HAP-1 (cell line): ENCODE measurements around the gene PLOD3.

Experiments
- DNase-seq, 2 experiments: peaks; one replicate each; pipeline ENCODE4 v3.0.0-alpha.2; 2016 to 2020; ENCODE audit warnings: low spot score in 2 of 2
- H3K27me3 ChIP-seq: fragments of 250-450 bp; sonication (Bioruptor Pico); 2 replicates; pipeline ENCODE4 v1.5.1; 2020; ENCODE audit warnings: low read depth, mild to moderate bottlenecking, moderate library complexity
- H3K36me3 ChIP-seq: fragments of 250-450 bp; sonication (Bioruptor Pico); replicated peaks from 2 replicates; pipeline ENCODE4 v1.5.1; 2020; ENCODE audit warnings: mild to moderate bottlenecking
- H3K4me1 ChIP-seq: fragments of 250-450 bp; sonication (Bioruptor Pico); 2 replicates; pipeline ENCODE4 v1.5.1; 2020; ENCODE audit warnings: mild to moderate bottlenecking
- H3K4me3 ChIP-seq: fragments of 250-450 bp; sonication (Bioruptor Pico); 2 replicates; pipeline ENCODE4 v1.5.1; 2020; ENCODE audit warnings: mild to moderate bottlenecking, moderate library complexity
- H3K9me3 ChIP-seq: fragments of 250-450 bp; sonication (Bioruptor Pico); 2 replicates; pipeline ENCODE4 v1.5.1; 2020; ENCODE audit warnings: mild to moderate bottlenecking, moderate library complexity
- in situ Hi-C: fragments of 300-500 bp; cut with MboI; formaldehyde crosslinking; loops from 3 replicates; pipeline ENCODE4 v1.14.3; 2020; ENCODE audit warnings: low sequenced_read_pairs, inconsistent platforms, mixed read lengths

PLOD3 gene

DNA sequence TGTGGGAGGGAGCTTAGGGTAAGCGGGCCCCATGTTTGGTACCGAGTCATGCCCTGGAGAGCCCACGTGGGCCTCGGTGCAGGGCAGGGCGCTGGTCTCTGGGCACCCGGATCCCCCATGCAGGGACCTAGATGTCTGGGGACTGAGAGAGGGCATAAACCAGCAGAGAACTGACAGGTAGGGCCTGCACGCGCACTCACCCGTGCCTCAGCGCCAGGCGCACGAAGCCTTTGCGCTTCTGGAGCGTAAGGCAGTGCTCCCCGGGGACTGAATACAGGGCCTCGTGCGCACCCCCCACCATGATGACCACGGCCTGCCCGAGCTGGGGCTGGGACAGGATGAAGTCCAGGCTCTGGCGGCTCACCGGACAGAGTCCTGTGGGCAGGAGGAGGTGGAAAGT, 19.4 kb downstream of the PLOD3 start:
- in situ Hi-C loops: no loop called here
- no peak for DNase-seq
- Histone ChIP-seq H3K9me3 (no peaks in the 10 kb centered on the region), H3K4me3 (no peak overlapping the region), H3K27me3 (no peaks in the 10 kb centered on the region), H3K36me3 (no peaks in the 10 kb centered on the region), H3K4me1 (no peaks in the 10 kb centered on the region)

GRCh38 chr7:101195884-101196283, 21.5 kb downstream of the PLOD3 start:
- no peaks in the 10 kb centered on the region for H3K27me3 ChIP-seq
- no peaks in the 10 kb centered on the region for H3K4me1 ChIP-seq
- in situ Hi-C loops: no loop called here
- H3K36me3 ChIP-seq: no peaks in the 10 kb centered on the region
- H3K4me3 ChIP-seq: no peak overlapping the region
- no peak for DNase-seq
- H3K9me3 ChIP-seq: no peaks in the 10 kb centered on the region

- no peak for DNase-seq
- no peaks in the 10 kb centered on the region for H3K27me3 ChIP-seq
- H3K9me3 ChIP-seq: no peaks in the 10 kb centered on the region
- in situ Hi-C loops: no loop called here
- no peaks in the 10 kb centered on the region for H3K36me3 ChIP-seq
- no peaks in the 10 kb centered on the region for H3K4me1 ChIP-seq
- H3K4me3 ChIP-seq: no peak overlapping the region
These were observed 28.3 kb downstream of the PLOD3 start for GRCh38 chr7:101189109-101189508.

GRCh38 chr7:101186844-101187428, 30.4 kb downstream of the PLOD3 start:
- H3K27me3 ChIP-seq: no peaks in the 10 kb centered on the region
- no peak for DNase-seq
- H3K36me3 ChIP-seq: no peaks in the 10 kb centered on the region
- in situ Hi-C loops: no loop called here
- H3K4me1 ChIP-seq: no peaks in the 10 kb centered on the region
- H3K9me3 ChIP-seq: no peaks in the 10 kb centered on the region
- H3K4me3 ChIP-seq: no peak overlapping the region

DNA sequence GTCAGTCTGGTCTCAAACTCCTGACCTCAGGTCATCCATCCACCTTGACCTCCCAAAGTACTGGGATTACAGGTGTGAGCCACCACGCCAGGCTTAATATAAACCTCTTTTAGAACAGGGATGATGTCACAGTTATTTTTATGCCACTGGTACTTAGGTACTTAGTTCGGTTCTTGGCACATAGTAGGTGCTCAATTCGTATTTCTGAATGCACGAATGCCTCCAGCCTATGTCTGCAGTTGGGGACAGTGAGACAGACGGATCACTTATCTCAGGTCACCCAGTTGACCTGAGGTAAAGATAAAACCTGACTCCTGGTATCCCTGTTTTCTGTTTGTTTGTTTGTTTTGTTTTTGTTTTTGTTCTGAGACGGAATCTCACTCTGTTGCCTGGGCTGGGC, 31.2 kb downstream of the PLOD3 start:
- no peaks in the 10 kb centered on the region for H3K36me3 ChIP-seq
- in situ Hi-C loops: no loop called here
- DNase-seq: no peak
- H3K9me3 ChIP-seq: no peaks in the 10 kb centered on the region
- H3K4me1 ChIP-seq: no peaks in the 10 kb centered on the region
- H3K27me3 ChIP-seq: no peaks in the 10 kb centered on the region
- no peak overlapping the region for H3K4me3 ChIP-seq

DNA sequence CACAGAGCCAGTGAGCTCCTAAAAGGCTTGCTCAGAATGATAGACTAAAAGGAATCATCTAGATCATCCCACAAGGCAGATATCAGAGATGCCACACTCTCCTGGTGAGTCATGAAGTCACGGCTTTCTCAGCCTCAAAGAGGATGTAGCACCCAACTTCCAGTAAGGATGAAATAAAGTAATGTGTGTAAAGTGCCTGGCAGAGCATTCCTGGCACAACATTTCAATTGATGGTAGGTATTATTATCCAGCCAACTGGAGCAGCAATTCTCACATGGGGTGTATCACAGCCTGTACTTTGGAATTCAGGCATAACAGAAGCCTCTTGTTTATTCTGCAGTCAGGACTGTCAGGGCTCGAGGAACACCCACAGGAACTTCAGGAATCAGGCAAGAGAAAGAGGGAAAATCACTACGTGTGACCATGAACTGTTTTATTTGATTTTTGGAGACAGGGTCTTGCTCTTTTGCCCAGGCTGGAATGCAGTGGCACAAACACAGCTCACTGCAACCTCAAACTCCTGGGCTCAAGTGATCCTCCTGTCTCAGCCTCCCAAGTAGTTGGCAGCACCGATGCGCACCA, 32.0 kb downstream of the PLOD3 start:
- no peaks in the 10 kb centered on the region for H3K4me1 ChIP-seq
- H3K36me3 ChIP-seq: no peaks in the 10 kb centered on the region
- H3K4me3 ChIP-seq: no peak overlapping the region
- no peak for DNase-seq
- H3K9me3 ChIP-seq: no peaks in the 10 kb centered on the region
- in situ Hi-C loops: no loop called here
- peaks cover 4% of the 10 kb centered on the region for H3K27me3 ChIP-seq

DNA sequence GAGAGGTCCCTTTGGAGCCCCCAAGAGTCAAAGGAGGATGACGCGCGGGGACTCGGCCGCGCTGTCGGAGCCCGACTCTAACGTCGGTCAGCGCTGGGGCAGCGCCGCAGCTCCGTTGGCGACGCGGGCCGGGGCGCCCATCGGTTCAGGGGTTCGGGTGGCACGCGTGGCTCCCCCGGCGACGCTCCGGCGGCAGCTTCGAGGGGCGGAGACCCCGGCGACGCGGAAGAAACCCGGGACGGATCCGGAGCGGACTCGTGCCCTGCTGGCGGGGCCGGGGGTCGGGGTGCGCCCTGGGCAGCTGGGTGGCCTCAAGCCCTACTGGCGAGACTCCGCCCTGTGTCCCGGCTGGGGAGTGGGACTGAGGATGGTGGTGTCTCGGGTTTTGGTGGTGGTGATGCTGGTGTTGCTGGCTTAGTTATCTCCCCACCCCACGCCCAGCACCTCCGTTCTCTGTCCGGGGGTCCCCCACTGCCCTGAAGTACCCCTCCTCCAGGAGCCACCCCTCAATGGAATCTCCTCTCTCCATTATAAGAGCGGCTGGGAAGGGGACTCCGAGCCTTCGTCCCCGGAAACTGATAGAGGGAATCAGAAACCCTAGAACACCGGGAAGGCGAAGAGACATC, 37.1 kb downstream of the PLOD3 start, which contains the start of gene NAT16:
TSS of gene NAT16 (minus strand) at position 164 of the 626 bp plus-strand sequence. CDS start 5,486 bp downstream, outside the sequence.
- peak within 1 kb of the TSS; percentile 17 for H3K4me3 ChIP-seq
- in situ Hi-C loops: no loop called here
- DNase-seq: peak in 1 of 2 experiments; percentile 31

GRCh38 chr7:101179713-101180112, 37.7 kb downstream of the PLOD3 start:
- Histone ChIP-seq H3K27me3 (peaks cover 21% of the 10 kb centered on the region), H3K4me3 (peak overlapping the region; percentile 17), H3K36me3 (no peaks in the 10 kb centered on the region), H3K4me1 (no peaks in the 10 kb centered on the region), H3K9me3 (no peaks in the 10 kb centered on the region)
- in situ Hi-C loops: no loop called here
- DNase-seq: no peak

More for the DNA sequence above, 37.1 kb downstream of the PLOD3 start, which contains the start of gene NAT16:
- no peaks in the 10 kb centered on the region for H3K9me3 ChIP-seq
- H3K27me3 ChIP-seq: peaks cover 21% of the 10 kb centered on the region
- H3K36me3 ChIP-seq: no peaks in the 10 kb centered on the region
- no peaks in the 10 kb centered on the region for H3K4me1 ChIP-seq

DNA sequence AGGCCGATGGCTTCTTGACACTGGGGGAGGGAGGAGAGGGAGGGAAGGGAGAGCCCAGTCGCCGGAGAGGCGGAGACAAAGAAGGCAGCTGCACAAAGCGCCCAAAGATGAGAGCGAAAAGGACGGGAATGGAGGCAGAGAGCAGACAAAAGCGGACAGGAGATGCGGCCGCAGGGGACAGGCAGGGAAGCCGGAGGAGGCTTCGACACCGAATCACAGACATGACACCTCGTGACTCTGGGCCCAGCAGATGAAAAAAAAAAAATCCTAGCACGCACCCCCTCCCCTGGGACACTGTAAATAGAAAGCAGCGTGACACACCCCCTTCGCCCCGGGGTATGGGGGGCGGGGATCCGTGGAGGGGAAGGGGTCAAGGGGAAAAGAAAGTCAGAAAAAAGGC, 38.3 kb downstream of the PLOD3 start:
- H3K36me3 ChIP-seq: no peaks in the 10 kb centered on the region
- H3K4me3 ChIP-seq: no peak overlapping the region
- no peaks in the 10 kb centered on the region; the same call in 1 of the 2 replicates for H3K4me1 ChIP-seq
- peaks cover 25% of the 10 kb centered on the region for H3K27me3 ChIP-seq
- no peaks in the 10 kb centered on the region for H3K9me3 ChIP-seq
- DNase-seq: peak; percentile 44 to 71
- in situ Hi-C loops: no loop called here

DNA sequence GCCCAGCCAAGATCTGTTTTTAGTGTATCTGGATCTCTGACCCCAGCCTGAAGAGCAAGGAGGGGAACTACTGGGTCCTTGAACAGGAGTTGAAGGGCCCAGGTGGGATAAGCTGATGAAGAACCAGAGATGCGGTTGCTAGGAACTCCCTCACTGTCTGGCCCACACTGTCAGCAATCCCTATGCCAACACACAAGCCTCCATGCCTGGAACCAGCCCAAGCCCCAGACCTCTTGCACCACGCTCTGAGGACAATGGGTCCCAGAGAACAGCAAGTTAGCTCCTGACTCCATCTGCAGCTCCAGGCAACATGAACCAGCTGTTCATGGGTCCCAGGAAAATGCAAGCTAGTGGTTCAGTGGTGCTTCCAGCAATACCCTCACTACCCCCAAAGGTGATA, 39.7 kb downstream of the PLOD3 start:
- no peaks in the 10 kb centered on the region; the same call in 1 of the 2 replicates for H3K4me1 ChIP-seq

GRCh38 chr7:101175664-101176063, 41.7 kb downstream of the PLOD3 start:
- Histone ChIP-seq H3K4me3 (no peak overlapping the region), H3K4me1 (no peaks in the 10 kb centered on the region; the same call in 1 of the 2 replicates), H3K36me3 (no peaks in the 10 kb centered on the region), H3K9me3 (no peaks in the 10 kb centered on the region), H3K27me3 (peaks cover 59% of the 10 kb centered on the region)
- in situ Hi-C loops: no loop called here
- DNase-seq: no peak

More for the DNA sequence above, 39.7 kb downstream of the PLOD3 start:
- H3K27me3 ChIP-seq: peaks cover 40% of the 10 kb centered on the region
- in situ Hi-C loops: no loop called here
- no peak for DNase-seq
- H3K9me3 ChIP-seq: no peaks in the 10 kb centered on the region
- H3K36me3 ChIP-seq: no peaks in the 10 kb centered on the region
- no peak overlapping the region for H3K4me3 ChIP-seq

DNA sequence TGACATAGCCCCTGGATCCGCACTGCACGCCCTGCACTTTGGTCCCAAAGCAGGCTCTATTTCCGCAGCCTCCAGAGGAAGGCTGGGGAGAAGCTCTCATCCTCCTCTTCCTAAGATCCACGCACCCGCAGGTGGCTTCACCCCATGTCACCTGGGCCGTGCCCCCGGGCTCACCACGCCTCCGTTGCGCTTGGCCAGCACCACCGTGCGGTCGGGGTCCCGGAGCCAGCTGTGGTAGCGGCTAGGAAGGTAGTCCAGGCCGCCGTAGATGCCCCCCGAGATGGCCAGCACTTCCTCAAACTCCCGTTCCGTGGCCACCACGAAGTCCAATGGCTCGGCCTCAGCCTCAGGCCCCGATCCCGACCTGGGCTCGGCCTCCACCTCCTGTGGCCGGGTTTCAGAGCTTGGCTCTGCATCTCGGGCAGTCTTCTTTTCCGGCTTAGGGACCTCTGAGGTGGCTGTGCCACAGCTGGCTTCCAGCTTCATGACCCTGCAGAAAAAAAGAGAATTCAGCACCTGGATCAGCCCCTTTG, 43.0 kb downstream of the PLOD3 start:
- Histone ChIP-seq H3K9me3 (no peaks in the 10 kb centered on the region), H3K27me3 (peaks cover 60% of the 10 kb centered on the region), H3K4me3 (no peak overlapping the region), H3K4me1 (peaks cover 3% of the 10 kb centered on the region; the same call in 1 of the 2 replicates), H3K36me3 (no peaks in the 10 kb centered on the region)
- no peak for DNase-seq
- in situ Hi-C loops: no loop called here

GRCh38 chr7:101173752-101174244, 43.6 kb downstream of the PLOD3 start:
- DNase-seq: peak in 1 of 2 experiments; percentile 73
- H3K27me3 ChIP-seq: peaks cover 66% of the 10 kb centered on the region
- peaks cover 6% of the 10 kb centered on the region; the same call in 1 of the 2 replicates for H3K4me1 ChIP-seq
- no peak overlapping the region for H3K4me3 ChIP-seq
- no peaks in the 10 kb centered on the region for H3K9me3 ChIP-seq
- in situ Hi-C loops: no loop called here
- no peaks in the 10 kb centered on the region for H3K36me3 ChIP-seq
